Adrenal gland (tissue), 5 donors: ENCODE results near the gene TPK1.

Source experiments
- POLR2A ChIP-seq, 2 donors: fragments of 450-650 bp; IDR thresholded peaks; one replicate each; pipeline ENCODE4 v1.6.1; 2017; ENCODE audit warnings: antibody characterized with exemption in 2 of 2, mild to moderate bottlenecking in 2 of 2, moderate library complexity in 1 of 2
- TF ChIP-seq, protein P1 (sequence below), 6 experiments: fragments of 450-650 bp in 4 of 6; fragments of 200-600 bp in 2 of 6; sonication (generic) in 1 of 6; IDR thresholded peaks; 1 replicate in 5 of 6; 2 replicates in 1 of 6; pipeline versions ENCODE4 v1.5.1 to v1.8.0; 2016 to 2021; ENCODE audit warnings: antibody characterized with exemption in 6 of 6, mild to moderate bottlenecking in 2 of 6, moderate library complexity in 1 of 6
- donor health status: DM: no; HTN: no; CAD: no.

DNA sequence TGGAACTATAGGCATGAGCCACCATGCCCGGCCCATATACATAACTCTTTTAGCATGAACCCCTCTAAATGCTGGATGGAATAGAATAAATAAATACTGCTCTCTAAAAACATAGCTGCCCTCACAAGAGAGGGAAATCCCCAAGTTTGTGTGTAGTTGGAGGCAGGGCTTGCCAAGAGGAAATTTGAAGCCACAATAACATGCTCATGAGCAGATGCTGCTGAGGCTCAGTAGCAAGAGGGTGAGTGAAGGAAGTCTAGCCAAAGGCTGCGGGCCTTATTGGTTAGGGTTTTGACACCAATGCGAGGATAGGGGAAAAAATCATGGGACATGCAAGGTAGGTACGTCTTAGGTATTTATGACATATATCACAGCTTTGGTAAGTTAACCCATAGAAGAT is 17.3 kb downstream of the TPK1 start:
- TF ChIP-seq, protein P1, sequence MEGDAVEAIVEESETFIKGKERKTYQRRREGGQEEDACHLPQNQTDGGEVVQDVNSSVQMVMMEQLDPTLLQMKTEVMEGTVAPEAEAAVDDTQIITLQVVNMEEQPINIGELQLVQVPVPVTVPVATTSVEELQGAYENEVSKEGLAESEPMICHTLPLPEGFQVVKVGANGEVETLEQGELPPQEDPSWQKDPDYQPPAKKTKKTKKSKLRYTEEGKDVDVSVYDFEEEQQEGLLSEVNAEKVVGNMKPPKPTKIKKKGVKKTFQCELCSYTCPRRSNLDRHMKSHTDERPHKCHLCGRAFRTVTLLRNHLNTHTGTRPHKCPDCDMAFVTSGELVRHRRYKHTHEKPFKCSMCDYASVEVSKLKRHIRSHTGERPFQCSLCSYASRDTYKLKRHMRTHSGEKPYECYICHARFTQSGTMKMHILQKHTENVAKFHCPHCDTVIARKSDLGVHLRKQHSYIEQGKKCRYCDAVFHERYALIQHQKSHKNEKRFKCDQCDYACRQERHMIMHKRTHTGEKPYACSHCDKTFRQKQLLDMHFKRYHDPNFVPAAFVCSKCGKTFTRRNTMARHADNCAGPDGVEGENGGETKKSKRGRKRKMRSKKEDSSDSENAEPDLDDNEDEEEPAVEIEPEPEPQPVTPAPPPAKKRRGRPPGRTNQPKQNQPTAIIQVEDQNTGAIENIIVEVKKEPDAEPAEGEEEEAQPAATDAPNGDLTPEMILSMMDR (IDR thresholded peaks at IDR 0.05), result no peak
- no peak for TF ChIP-seq POLR2A (IDR thresholded peaks at IDR 0.05)
